Mesenchymal stem cell (in vitro differentiated cells and primary cell): Measurements from ENCODE around the gene KLHL25.

Experiments used
- DNase-seq: peaks from one replicate; pipeline ENCODE4 v3.0.0-alpha.2; 2013
- H2AFZ ChIP-seq: one replicate; pipeline ENCODE4 v1.6.1; 2013; ENCODE audit warnings: low read depth, mild to moderate bottlenecking, control low read depth, inconsistent platforms, low read length, moderate library complexity
- H2AK5ac ChIP-seq: 2 replicates; pipeline ENCODE4 v1.6.1; 2013; ENCODE audit warnings: low read length, moderate library complexity, mild to moderate bottlenecking, inconsistent platforms; ENCODE audit not compliant: severe bottlenecking
- H2BK120ac ChIP-seq: one replicate; pipeline ENCODE4 v1.6.1; 2013; ENCODE audit warnings: low read depth, mild to moderate bottlenecking, inconsistent platforms, low read length, moderate library complexity
- H2BK12ac ChIP-seq, 2 experiments: one replicate each; pipeline ENCODE4 v1.6.1; 2013; ENCODE audit warnings: inconsistent platforms in 2 of 2, low read length in 2 of 2, mild to moderate bottlenecking in 2 of 2, moderate library complexity in 2 of 2, control low read depth in 1 of 2
- H2BK15ac ChIP-seq: one replicate; pipeline ENCODE4 v1.6.1; 2013; ENCODE audit warnings: mild to moderate bottlenecking, low read depth, inconsistent platforms; ENCODE audit not compliant: poor library complexity, severe bottlenecking
- H2BK5ac ChIP-seq: 2 replicates; pipeline ENCODE4 v1.6.1; 2013; ENCODE audit warnings: low read depth, mild to moderate bottlenecking, low read length, control low read depth, inconsistent platforms; ENCODE audit not compliant: poor library complexity, severe bottlenecking
- H3K14ac ChIP-seq, 2 experiments: one replicate each; pipeline ENCODE4 v1.6.1; 2013; ENCODE audit warnings: inconsistent platforms in 2 of 2, low read length in 2 of 2, control low read depth in 1 of 2, mild to moderate bottlenecking in 1 of 2, moderate library complexity in 1 of 2
- H3K18ac ChIP-seq, 2 experiments: one replicate each; pipeline ENCODE4 v1.6.1; 2013; ENCODE audit warnings: inconsistent platforms in 2 of 2, low read length in 2 of 2, control low read depth in 1 of 2, low read depth in 1 of 2, mild to moderate bottlenecking in 1 of 2
- H3K23ac ChIP-seq, 2 experiments: one replicate each; pipeline ENCODE4 v1.6.1; 2013; ENCODE audit warnings: inconsistent platforms in 2 of 2, low read length in 2 of 2, mild to moderate bottlenecking in 2 of 2, moderate library complexity in 2 of 2, control low read depth in 1 of 2
- H3K27ac ChIP-seq: 2 replicates; pipeline ENCODE4 v1.5.1; 2013; ENCODE audit warnings: mild to moderate bottlenecking, moderate library complexity, low read length, control low read depth, inconsistent platforms; ENCODE audit not compliant: poor library complexity, severe bottlenecking
- H3K27me3 ChIP-seq, 2 experiments: 2 replicates each; pipeline versions ENCODE4 v1.6.1 to v1.7.0; 2013; ENCODE audit warnings: low read length in 2 of 2, mild to moderate bottlenecking in 2 of 2, moderate library complexity in 2 of 2, control low read depth in 1 of 2, inconsistent platforms in 1 of 2; ENCODE audit not compliant: control insufficient read depth in 1 of 2, insufficient read depth in 1 of 2
- H3K36me3 ChIP-seq, 2 experiments: 2 replicates each; pipeline versions ENCODE4 v1.6.1 to v1.7.0; 2013; ENCODE audit warnings: low read length in 2 of 2, control low read depth in 1 of 2, inconsistent platforms in 1 of 2, low read depth in 1 of 2, mild to moderate bottlenecking in 1 of 2; ENCODE audit not compliant: insufficient read depth in 2 of 2, control insufficient read depth in 1 of 2
- H3K4ac ChIP-seq, 2 experiments: one replicate each; pipeline ENCODE4 v1.6.1; 2013; ENCODE audit warnings: inconsistent platforms in 2 of 2, low read length in 2 of 2, mild to moderate bottlenecking in 2 of 2, moderate library complexity in 2 of 2, control low read depth in 1 of 2, low read depth in 1 of 2
- H3K4me1 ChIP-seq: 2 replicates; pipeline ENCODE4 v1.6.1; 2013; ENCODE audit warnings: low read depth, low read length, control low read depth; ENCODE audit not compliant: control insufficient read depth, insufficient read depth
- H3K4me2 ChIP-seq: 2 replicates; pipeline ENCODE4 v1.6.1; 2013; ENCODE audit warnings: low read length, mild to moderate bottlenecking, inconsistent platforms; ENCODE audit not compliant: poor library complexity, severe bottlenecking
- H3K4me3 ChIP-seq, 2 experiments: 2 replicates each; pipeline versions ENCODE4 v1.5.1 to v1.7.0; 2013; ENCODE audit warnings: low read length in 2 of 2, mild to moderate bottlenecking in 2 of 2, control low read depth in 1 of 2, low read depth in 1 of 2; ENCODE audit not compliant: insufficient read depth in 1 of 2
- H3K79me1 ChIP-seq: replicated peaks from 2 replicates; pipeline ENCODE4 v1.6.1; 2013; ENCODE audit warnings: mild to moderate bottlenecking, control low read depth, low read length, inconsistent platforms; ENCODE audit not compliant: poor library complexity, severe bottlenecking
- H3K9ac ChIP-seq: 2 replicates; pipeline ENCODE4 v1.7.0; 2013; ENCODE audit warnings: mild to moderate bottlenecking, low read length, moderate library complexity
- H3K9me3 ChIP-seq: 2 replicates; pipeline ENCODE4 v1.7.0; 2013; ENCODE audit warnings: mild to moderate bottlenecking, low read length; ENCODE audit not compliant: control insufficient read depth
- H4K8ac ChIP-seq: one replicate; pipeline ENCODE4 v1.6.1; 2013; ENCODE audit warnings: inconsistent platforms, mild to moderate bottlenecking, low read length, moderate library complexity
- H4K91ac ChIP-seq: one replicate; pipeline ENCODE4 v1.6.1; 2013; ENCODE audit warnings: mild to moderate bottlenecking, low read length, inconsistent platforms
- WGBS: methylation state at CpG from one replicate; pipeline ENCODE4 v1.1.7; 2013; ENCODE audit warnings: mixed read lengths; 5-methylcytosine and 5-hydroxymethylcytosine counted together

KLHL25 gene

GRCh38 chr15:85781099-85781498, 13.6 kb downstream of the KLHL25 start:
- Histone ChIP-seq H3K23ac (no peak overlapping the region), H2BK5ac (no peak overlapping the region), H2AFZ (no peak overlapping the region), H2BK15ac (no peak overlapping the region), H3K27ac (no peak overlapping the region), H3K4me2 (no peak overlapping the region), H3K79me1 (peaks cover 44% of the 10 kb centered on the region), H3K27me3 (no peaks in the 10 kb centered on the region), H3K18ac (no peak overlapping the region), H4K8ac (no peak overlapping the region), H2AK5ac (no peak overlapping the region), H3K9ac (no peak overlapping the region), H2BK12ac (no peak overlapping the region), H2BK120ac (no peak overlapping the region), H3K9me3 (no peaks in the 10 kb centered on the region), H3K4me1 (peaks cover 13% of the 10 kb centered on the region), H4K91ac (no peak overlapping the region), H3K4ac (no peak overlapping the region), H3K36me3 (peaks cover 0 to 3% of the 10 kb centered on the region in 2 experiments), H3K14ac (no peak overlapping the region), H3K4me3 (no peak overlapping the region)
- DNase-seq, result no peak
- 97% methylated on average over 7 of the region's 7 CpGs for WGBS

- H3K18ac ChIP-seq, result no peak overlapping the region
- no peak overlapping the region for H3K23ac ChIP-seq
- no peak overlapping the region for H2BK120ac ChIP-seq
- H2BK15ac ChIP-seq, result no peak overlapping the region
- H3K4me2 ChIP-seq, result no peak overlapping the region
- H3K4me3 ChIP-seq, result peak overlapping the region in 1 of 2 experiments; percentile 16
- H3K36me3 ChIP-seq, result peaks cover 0 to 3% of the 10 kb centered on the region in 2 experiments
- peaks cover 8% of the 10 kb centered on the region for H3K4me1 ChIP-seq
- H3K9me3 ChIP-seq, result no peaks in the 10 kb centered on the region
- H3K14ac ChIP-seq, result no peak overlapping the region
- no peak overlapping the region for H2AFZ ChIP-seq
- no peak overlapping the region for H3K9ac ChIP-seq
- no peak for DNase-seq
- no peaks in the 10 kb centered on the region for H3K27me3 ChIP-seq
- H2BK12ac ChIP-seq, result no peak overlapping the region
- WGBS, result 87% methylated on average over 8 of the region's 8 CpGs
- no peak overlapping the region for H4K91ac ChIP-seq
- H3K79me1 ChIP-seq, result peaks cover 46% of the 10 kb centered on the region
- no peak overlapping the region for H4K8ac ChIP-seq
- H2AK5ac ChIP-seq, result no peak overlapping the region
- H2BK5ac ChIP-seq, result no peak overlapping the region
- H3K4ac ChIP-seq, result no peak overlapping the region
- no peak overlapping the region for H3K27ac ChIP-seq
These were observed 14.3 kb downstream of the KLHL25 start for GRCh38 chr15:85780225-85780985.

GRCh38 chr15:85779249-85779648, 15.5 kb downstream of the KLHL25 start:
- H3K9ac ChIP-seq, result no peak overlapping the region
- H2BK5ac ChIP-seq, result no peak overlapping the region
- H2BK120ac ChIP-seq, result no peak overlapping the region
- no peaks in the 10 kb centered on the region for H3K9me3 ChIP-seq
- no peak overlapping the region for H3K14ac ChIP-seq
- no peak overlapping the region for H3K18ac ChIP-seq
- peaks cover 0 to 3% of the 10 kb centered on the region in 2 experiments for H3K36me3 ChIP-seq
- H3K4me2 ChIP-seq, result no peak overlapping the region
- H3K4me3 ChIP-seq, result no peak overlapping the region
- no peak overlapping the region for H3K27ac ChIP-seq
- H3K4ac ChIP-seq, result no peak overlapping the region
- no peak overlapping the region for H4K8ac ChIP-seq
- peaks cover 5% of the 10 kb centered on the region for H3K4me1 ChIP-seq
- WGBS, result 100% methylated on average over 1 of the region's 1 CpG
- peaks cover 48% of the 10 kb centered on the region for H3K79me1 ChIP-seq
- H3K23ac ChIP-seq, result no peak overlapping the region
- no peak for DNase-seq
- no peak overlapping the region for H2BK15ac ChIP-seq
- H2AK5ac ChIP-seq, result no peak overlapping the region
- H2BK12ac ChIP-seq, result no peak overlapping the region
- no peak overlapping the region for H2AFZ ChIP-seq
- H3K27me3 ChIP-seq, result no peaks in the 10 kb centered on the region
- no peak overlapping the region for H4K91ac ChIP-seq

GRCh38 chr15:85778107-85778776, 16.5 kb downstream of the KLHL25 start:
- H3K4ac ChIP-seq, result no peak overlapping the region
- no peak overlapping the region for H3K18ac ChIP-seq
- H3K4me3 ChIP-seq, result no peak overlapping the region
- no peak overlapping the region for H3K14ac ChIP-seq
- peaks cover 0 to 3% of the 10 kb centered on the region in 2 experiments for H3K36me3 ChIP-seq
- H3K79me1 ChIP-seq, result peaks cover 51% of the 10 kb centered on the region
- WGBS, result 87% methylated on average over 10 of the region's 10 CpGs
- H2BK5ac ChIP-seq, result no peak overlapping the region
- no peak overlapping the region for H2AK5ac ChIP-seq
- no peak overlapping the region for H4K91ac ChIP-seq
- H3K9me3 ChIP-seq, result no peaks in the 10 kb centered on the region
- no peak for DNase-seq
- H3K4me2 ChIP-seq, result no peak overlapping the region
- no peak overlapping the region for H3K9ac ChIP-seq
- H3K27me3 ChIP-seq, result no peaks in the 10 kb centered on the region
- no peak overlapping the region for H3K27ac ChIP-seq
- no peak overlapping the region for H2AFZ ChIP-seq
- H2BK120ac ChIP-seq, result no peak overlapping the region
- H2BK12ac ChIP-seq, result no peak overlapping the region
- no peak overlapping the region for H3K23ac ChIP-seq
- no peak overlapping the region for H4K8ac ChIP-seq
- no peak overlapping the region for H2BK15ac ChIP-seq
- H3K4me1 ChIP-seq, result peaks cover 7% of the 10 kb centered on the region
